Stomach (tissue), 4 donors: ENCODE results near the gene KIAA1614.

Experiments used
- EP300 ChIP-seq: sonication (generic); formaldehyde crosslinking; IDR thresholded peaks from one replicate; pipeline ENCODE4 v1.6.1; 2017; ENCODE audit warnings: antibody characterized with exemption
- POLR2A ChIP-seq, 4 donors: fragments of 450-650 bp; IDR thresholded peaks; one replicate each; pipeline ENCODE4 v1.6.1; 2016; ENCODE audit warnings: antibody characterized with exemption in 4 of 4, control low read depth in 2 of 4, mild to moderate bottlenecking in 1 of 4, moderate library complexity in 1 of 4

DNA sequence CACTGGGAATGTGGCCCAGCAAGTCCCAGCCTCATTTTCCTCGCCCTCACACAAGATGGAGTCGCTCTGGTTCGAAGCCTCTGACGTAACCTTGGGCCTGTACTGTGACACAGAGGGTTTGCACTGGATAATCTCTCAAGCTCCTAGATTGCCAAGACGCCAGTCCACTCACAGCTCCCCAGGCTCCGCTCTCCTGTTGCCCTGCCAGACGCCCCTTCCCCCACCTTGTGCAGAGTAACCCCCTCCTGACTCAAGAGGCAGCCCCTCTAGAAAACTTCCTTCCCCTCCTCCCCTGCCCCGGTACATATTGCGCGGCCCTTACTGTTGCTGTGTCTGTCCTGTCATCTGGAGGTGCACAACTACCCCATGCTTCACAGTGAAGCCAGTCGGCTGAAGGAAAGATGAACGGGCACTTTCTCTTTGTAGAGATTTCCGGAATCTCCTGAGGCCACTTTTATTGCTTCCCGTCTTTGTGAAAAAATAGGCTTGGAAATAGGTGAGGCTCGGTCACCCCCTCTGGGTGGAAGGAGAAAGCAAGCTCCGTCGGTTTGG, 981 bp upstream of the KIAA1614 start:
- TF ChIP-seq EP300 (no peak), POLR2A (IDR thresholded peaks at IDR 0.05) (no peak)
